IMR-90 (cell line): Measurements from ENCODE around the gene GGTA1.
"Not testable (repeated sequence)": the region's sequence is repeated elsewhere in the genome, so short reads cannot be mapped to it uniquely, and the experiment has no call there.

Experiments used
- CEBPB ChIP-seq: IDR thresholded peaks from 2 replicates; pipeline ENCODE4 v1.6.1; 2012; ENCODE audit warnings: low read depth, low read length, improper control_type of control experiment
- CTCF ChIP-seq: conservative IDR thresholded peaks from 2 replicates; pipeline ENCODE4 v1.5.1; 2012; ENCODE audit warnings: mild to moderate bottlenecking, low read depth, low read length, improper control_type of control experiment
- MAFK ChIP-seq: IDR thresholded peaks from 2 replicates; pipeline ENCODE4 v1.6.1; 2012; ENCODE audit warnings: low read depth, low read length, improper control_type of control experiment
- MAZ ChIP-seq: IDR thresholded peaks from 2 replicates; pipeline ENCODE4 v1.6.1; 2012; ENCODE audit warnings: low read depth, mild to moderate bottlenecking, low read length, improper control_type of control experiment, moderate library complexity, borderline replicate concordance
- MXI1 ChIP-seq: IDR thresholded peaks from 2 replicates; pipeline ENCODE4 v1.6.1; 2012; ENCODE audit warnings: low read depth, mild to moderate bottlenecking, low read length, moderate library complexity, borderline replicate concordance
- RAD21 ChIP-seq: IDR thresholded peaks from 2 replicates; pipeline ENCODE4 v1.6.1; 2012; ENCODE audit warnings: low read length, improper control_type of control experiment
- USF2 ChIP-seq: fragments of 150-350 bp; IDR thresholded peaks from 2 replicates; pipeline ENCODE4 v1.6.1; 2017; ENCODE audit warnings: mild to moderate bottlenecking, antibody characterized with exemption, low read length, low read depth

GRCh38 chr9:121513166-121513565 lies 13.5 kb upstream of the GGTA1 start:
- TF ChIP-seq CTCF, CEBPB, USF2, MAZ, MXI1, MAFK, RAD21: not testable (repeated sequence)
